Adrenal gland (tissue), 12 donors: ENCODE results near the gene LSM7. TPM values are rescaled to one million over a fixed set of nuclear protein-coding genes. Genes with fewer than 3 reads are reported as not detected.

Experiments
- DNase-seq, 7 donors: peaks; one replicate each; pipeline ENCODE4 v3.0.0-alpha.2; 2019 to 2020
- H3K27ac ChIP-seq, 5 donors: fragments of 200-600 bp; sonication (generic) in 4 of 5; 1 replicate in 3 of 5; 2 replicates in 2 of 5; pipeline versions ENCODE4 v1.5.1 to v1.8.0; 2016 to 2020; ENCODE audit warnings: mild to moderate bottlenecking in 1 of 5
- H3K27me3 ChIP-seq: fragments of 200-600 bp; 2 replicates; pipeline ENCODE4 v1.8.0; 2021
- H3K36me3 ChIP-seq, 2 donors: fragments of 200-600 bp; replicated peaks in 1 of 2; 1 replicate in 1 of 2; 2 replicates in 1 of 2; pipeline versions ENCODE4 v1.5.1 to v1.8.0; 2018 to 2022
- H3K4me1 ChIP-seq, 2 donors: fragments of 200-600 bp; replicated peaks in 1 of 2; 1 replicate in 1 of 2; 2 replicates in 1 of 2; pipeline versions ENCODE4 v1.5.1 to v1.8.0; 2018 to 2021
- H3K4me3 ChIP-seq, 4 donors: fragments of 200-600 bp; sonication (generic) in 3 of 4; one replicate each; pipeline ENCODE4 v1.5.1; 2016 to 2018
- H3K9me3 ChIP-seq, 3 donors: fragments of 200-600 bp; sonication (generic) in 1 of 3; replicated peaks in 1 of 3; 1 replicate in 2 of 3; 2 replicates in 1 of 3; pipeline versions ENCODE4 v1.5.1 to v1.8.0; 2016 to 2021
- CTCF ChIP-seq, 6 experiments: fragments of 450-650 bp in 4 of 6; fragments of 200-600 bp in 2 of 6; sonication (generic) in 1 of 6; IDR thresholded peaks; 1 replicate in 5 of 6; 2 replicates in 1 of 6; pipeline versions ENCODE4 v1.5.1 to v1.8.0; 2016 to 2021; ENCODE audit warnings: antibody characterized with exemption in 6 of 6, mild to moderate bottlenecking in 2 of 6, moderate library complexity in 1 of 6
- POLR2A ChIP-seq, 2 donors: fragments of 450-650 bp; IDR thresholded peaks; one replicate each; pipeline ENCODE4 v1.6.1; 2017; ENCODE audit warnings: antibody characterized with exemption in 2 of 2, mild to moderate bottlenecking in 2 of 2, moderate library complexity in 1 of 2
- WGBS, 4 donors: extraction: QIAGEN DNeasy Blood & Tissue Kit in 2 of 4; methylation state at CpG; one replicate each; pipeline versions ENCODE4 v1.1.5 to v1.1.7; 2013 to 2017; 5-methylcytosine and 5-hydroxymethylcytosine counted together
- intact Hi-C, 2 donors: fragments of 100-400 bp; cut with DNase I; formaldehyde crosslinking; loops; one replicate each; pipeline versions ENCODE4 v1.14.1 to v1.15.0; 2022 to 2023
- polyA plus RNA-seq, 3 donors: library from polyadenylated mRNA; stranded (reverse); fragments of 200-250 nt in 2 of 3; fragments of 350-450 nt in 1 of 3; fragmentation: Illumina TruSeq in 1 of 3; extraction: RNeasy Lipid Tissue Mini Kit (QIAGEN cat#74804) in 1 of 3; gene quantifications; one replicate each; pipeline ENCODE4 v1.2.3, GENCODE V29; 2013 to 2014
- total RNA-seq, 9 donors: library from RNA; depleted of rRNA in 4 of 9; stranded (reverse); fragments of >200 nt in 4 of 9; fragments of 120-200 nt in 1 of 9; fragmentation: NEBNext Ultra II Directional in 1 of 9; extraction: Animal tissue kit (Norgen Biotek cat#: 25700) in 1 of 9; gene quantifications; one replicate each; pipeline versions ENCODE4 v1.1.0 to v1.2.4, GENCODE V29; 2013 to 2023
- donor health status: healthy with polysubstance abuse.
- donor health status: Bipolar disorder and iron deficiency.
- donor health status: DM: yes; HTN: yes; CAD: no.
- donor health status: DM: no; HTN: no; CAD: no.
- donor health status: DM: no; HTN: no; CAD: no.
- donor health status: DM: yes; HTN: yes; CAD: no.

LSM7 gene
- total and polyA plus RNA-seq, 12 donors: 24.1 to 355 (median 78.1) TPM

DNA sequence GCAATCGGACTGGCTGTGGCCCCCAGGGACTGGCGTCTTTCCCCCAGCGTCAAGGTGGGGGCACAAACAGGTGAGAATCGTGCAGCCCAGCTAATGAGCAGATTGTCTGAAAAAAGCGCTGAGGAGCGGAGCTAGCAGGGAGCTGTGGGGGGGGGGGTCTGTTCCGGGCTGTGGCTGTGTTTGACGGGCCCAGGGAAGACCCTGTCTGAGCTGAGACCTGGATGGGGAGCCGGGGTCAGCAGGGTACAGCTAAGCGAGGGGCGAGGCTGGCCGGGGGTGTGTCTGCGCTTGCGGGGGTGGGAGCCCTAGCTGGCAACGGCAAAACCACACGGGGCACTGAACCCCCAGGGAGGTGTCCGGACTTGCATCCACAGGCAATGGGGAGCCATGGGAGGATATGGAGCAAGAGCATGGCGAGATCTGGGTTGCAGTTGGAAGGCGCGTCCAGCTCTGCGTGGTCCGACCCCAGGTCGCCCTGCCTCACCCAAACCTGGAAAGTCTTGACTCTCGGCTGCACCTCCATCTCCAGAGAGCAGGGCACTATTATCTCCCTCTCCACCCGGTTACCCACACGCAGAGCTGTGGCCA is 25.1 kb downstream of the LSM7 start:
- WGBS, 4 donors: 71 to 79% (median 73%) methylated on average over 23 to 26 of the region's 26 CpGs
- Histone ChIP-seq H3K4me1 (peaks cover 0 to 7% of the 10 kb centered on the region in 2 donors), H3K9me3 (no peaks in the 10 kb centered on the region), H3K4me3 (no peak overlapping the region), H3K27ac (no peak overlapping the region), H3K27me3 (peaks cover 27% of the 10 kb centered on the region), H3K36me3 (no peaks in the 10 kb centered on the region)
- DNase-seq: no peak
- intact Hi-C loops: no loop called here
- TF ChIP-seq POLR2A (IDR thresholded peaks at IDR 0.05) (no peak), CTCF (IDR thresholded peaks at IDR 0.05) (no peak)

GRCh38 chr19:2302319-2303210 is 25.8 kb downstream of the LSM7 start:
- WGBS, 4 donors: 20 to 45% (median 29%) methylated on average over 13 to 62 of the region's 62 CpGs
- H3K9me3 ChIP-seq: no peaks in the 10 kb centered on the region
- TF ChIP-seq POLR2A (IDR thresholded peaks at IDR 0.05): no peak
- no peak for TF ChIP-seq CTCF (IDR thresholded peaks at IDR 0.05)
- no peak overlapping the region for H3K27ac ChIP-seq
- H3K36me3 ChIP-seq: no peaks in the 10 kb centered on the region
- peak in 6 of 7 donors; percentile 56 to 80 (median 66) for DNase-seq
- intact Hi-C loops: no loop called here
- peaks cover 24% of the 10 kb centered on the region for H3K27me3 ChIP-seq
- H3K4me1 ChIP-seq: peaks cover 0 to 7% of the 10 kb centered on the region in 2 donors
- no peak overlapping the region for H3K4me3 ChIP-seq

DNA sequence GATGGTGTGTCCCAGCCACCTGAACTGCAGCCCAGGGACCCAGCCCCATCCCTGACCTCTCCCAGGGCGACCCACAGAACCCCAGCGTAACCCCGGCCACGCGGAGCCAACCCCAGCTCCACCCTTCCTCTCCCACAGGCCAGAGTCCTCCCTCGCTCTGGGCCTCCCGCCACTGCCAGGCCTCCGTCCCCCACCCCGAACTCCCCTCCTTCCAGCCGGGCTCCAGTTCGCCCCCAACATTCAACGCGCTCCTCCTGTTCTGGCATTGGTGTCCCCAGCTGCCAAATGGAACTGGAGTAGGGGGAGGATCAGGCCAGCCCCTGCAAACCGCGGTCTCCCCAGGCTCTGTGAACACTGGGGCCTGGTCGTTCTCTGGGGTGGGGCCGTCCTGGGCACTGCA is 27.9 kb downstream of the LSM7 start:
- H3K27ac ChIP-seq: no peak overlapping the region
- peaks cover 16% of the 10 kb centered on the region for H3K27me3 ChIP-seq
- H3K9me3 ChIP-seq: no peaks in the 10 kb centered on the region
- no peak for DNase-seq
- no peak overlapping the region for H3K4me3 ChIP-seq
- WGBS, 4 donors: 68 to 82% (median 73%) methylated on average over 12 to 17 of the region's 17 CpGs
- intact Hi-C loops: no loop called here
- TF ChIP-seq POLR2A (IDR thresholded peaks at IDR 0.05) (no peak), CTCF (IDR thresholded peaks at IDR 0.05) (no peak)
- no peaks in the 10 kb centered on the region for H3K36me3 ChIP-seq
- peaks cover 0 to 7% of the 10 kb centered on the region in 2 donors for H3K4me1 ChIP-seq

DNA sequence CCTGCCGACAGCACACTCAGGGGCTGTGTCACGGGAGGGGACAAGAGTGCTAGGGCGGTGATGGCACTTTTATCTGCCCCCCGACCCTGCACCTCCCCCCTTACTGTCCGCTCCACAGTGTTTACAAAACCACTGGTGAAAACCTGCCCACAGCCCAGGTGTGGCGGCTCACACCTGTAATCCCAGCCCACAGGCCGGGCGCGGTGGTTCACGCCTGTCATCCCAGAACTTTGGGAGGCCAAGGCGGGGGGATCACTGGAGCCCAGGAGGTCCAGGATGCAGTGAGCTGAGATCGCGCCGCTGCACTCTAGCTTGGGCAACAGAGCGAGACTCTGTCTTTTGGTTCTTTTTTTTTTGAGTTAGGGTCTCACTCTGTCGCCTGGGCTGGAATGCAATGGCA is 32.2 kb downstream of the LSM7 start:
- TF ChIP-seq POLR2A (IDR thresholded peaks at IDR 0.05) (no peak), CTCF (IDR thresholded peaks at IDR 0.05) (no peak)
- DNase-seq: no peak
- intact Hi-C loops: no loop called here
- Histone ChIP-seq H3K4me3 (no peak overlapping the region), H3K27me3 (peaks cover 14% of the 10 kb centered on the region), H3K9me3 (no peaks in the 10 kb centered on the region), H3K27ac (no peak overlapping the region), H3K36me3 (no peaks in the 10 kb centered on the region), H3K4me1 (peaks cover 0 to 10% of the 10 kb centered on the region in 2 donors)
- WGBS, 4 donors: 77 to 89% (median 84%) methylated on average over 16 of the region's 16 CpGs
